Mesendoderm (in vitro differentiated cells): Measurements from ENCODE around the gene SYT1.
"Not testable (repeated sequence)": the region's sequence is repeated elsewhere in the genome, so short reads cannot be mapped to it uniquely, and the experiment has no call there.

ENCODE experiments used
- DNase-seq: peaks from one replicate; pipeline ENCODE4 v3.0.0; 2013
- H2AK5ac ChIP-seq: 2 replicates; pipeline ENCODE4 v1.6.1; 2013; ENCODE audit warnings: low read length, inconsistent platforms
- H2BK120ac ChIP-seq: 2 replicates; pipeline ENCODE4 v1.6.1; 2013; ENCODE audit warnings: low read depth, mild to moderate bottlenecking, low read length, moderate library complexity, mixed read lengths
- H2BK15ac ChIP-seq: replicated peaks from 2 replicates; pipeline ENCODE4 v1.6.1; 2013; ENCODE audit warnings: low read depth, mild to moderate bottlenecking, moderate library complexity
- H2BK5ac ChIP-seq: 2 replicates; pipeline ENCODE4 v1.6.1; 2013; ENCODE audit warnings: low read length, inconsistent platforms
- H3K18ac ChIP-seq: 2 replicates; pipeline ENCODE4 v1.6.1; 2013; ENCODE audit warnings: mild to moderate bottlenecking, low read length, mixed read lengths
- H3K23ac ChIP-seq: one replicate; pipeline ENCODE4 v1.6.1; 2013; ENCODE audit warnings: low read length
- H3K27ac ChIP-seq: 2 replicates; pipeline ENCODE4 v1.5.1; 2013; ENCODE audit warnings: low read depth, mild to moderate bottlenecking, inconsistent platforms, low read length, moderate library complexity
- H3K27me3 ChIP-seq: 2 replicates; pipeline ENCODE4 v1.6.1; 2013; ENCODE audit warnings: low read length, control low read depth, mild to moderate bottlenecking, inconsistent platforms; ENCODE audit not compliant: insufficient read depth, poor library complexity
- H3K36me3 ChIP-seq: 2 replicates; pipeline ENCODE4 v1.6.1; 2013; ENCODE audit warnings: low read length, inconsistent platforms; ENCODE audit not compliant: control insufficient read depth, insufficient read depth
- H3K4ac ChIP-seq: one replicate; pipeline ENCODE4 v1.6.1; 2013; ENCODE audit warnings: low read depth, mild to moderate bottlenecking, low read length, moderate library complexity
- H3K4me1 ChIP-seq: 2 replicates; pipeline ENCODE4 v1.6.1; 2013; ENCODE audit warnings: low read depth, low read length, inconsistent platforms; ENCODE audit not compliant: control insufficient read depth
- H3K4me2 ChIP-seq: 2 replicates; pipeline ENCODE4 v1.6.1; 2013; ENCODE audit warnings: low read length
- H3K4me3 ChIP-seq: 2 replicates; pipeline ENCODE4 v1.5.1; 2013; ENCODE audit warnings: mild to moderate bottlenecking, low read length
- H3K56ac ChIP-seq: one replicate; pipeline ENCODE4 v1.6.1; 2013; ENCODE audit warnings: low read length
- H3K79me1 ChIP-seq: 2 replicates; pipeline ENCODE4 v1.6.1; 2013; ENCODE audit warnings: low read length, inconsistent platforms
- H3K79me2 ChIP-seq: 2 replicates; pipeline ENCODE4 v1.6.1; 2013; ENCODE audit warnings: mild to moderate bottlenecking, low read length; ENCODE audit not compliant: control insufficient read depth, insufficient read depth
- H3K9ac ChIP-seq: 2 replicates; pipeline ENCODE4 v1.6.1; 2013; ENCODE audit warnings: low read length, inconsistent platforms
- H4K5ac ChIP-seq: one replicate; pipeline ENCODE4 v1.6.1; 2013; ENCODE audit warnings: low read length
- H4K8ac ChIP-seq: one replicate; pipeline ENCODE4 v1.6.1; 2013; ENCODE audit warnings: low read depth, mild to moderate bottlenecking, control low read depth, low read length, moderate library complexity
- WGBS: extraction: QIAGEN DNeasy Blood & Tissue Kit; methylation state at CpG from one replicate; pipeline ENCODE4 v1.1.7; 2013; ENCODE audit warnings: low lambda C conversion rate, missing lambda C conversion rate; ENCODE audit not compliant: insufficient coverage; ENCODE audit errors: extremely low coverage; 5-methylcytosine and 5-hydroxymethylcytosine counted together

SYT1 gene

GRCh38 chr12:79423560-79423959, 559.0 kb downstream of the SYT1 start:
- Histone ChIP-seq H2BK120ac (no peak overlapping the region), H3K4me1 (no peaks in the 10 kb centered on the region), H3K79me1 (no peaks in the 10 kb centered on the region), H3K18ac (no peak overlapping the region), H4K8ac (no peak overlapping the region), H3K36me3 (no peaks in the 10 kb centered on the region), H4K5ac (no peak overlapping the region), H3K4me2 (no peak overlapping the region), H3K23ac (no peak overlapping the region), H3K79me2 (no peaks in the 10 kb centered on the region), H3K56ac (no peak overlapping the region), H3K4ac (no peak overlapping the region), H2BK15ac (no peak overlapping the region), H3K27me3 (no peaks in the 10 kb centered on the region), H3K9ac (no peak overlapping the region), H2BK5ac (no peak overlapping the region), H2AK5ac (no peak overlapping the region), H3K27ac (no peak overlapping the region), H3K4me3 (no peak overlapping the region)
- no peak for DNase-seq
- WGBS: no CpG with 5 or more reads among the region's 3 CpGs

- Histone ChIP-seq H3K79me1 (no peaks in the 10 kb centered on the region), H2AK5ac (no peak overlapping the region), H4K8ac (no peak overlapping the region), H3K4me3 (no peak overlapping the region), H4K5ac (no peak overlapping the region), H3K79me2 (no peaks in the 10 kb centered on the region), H3K23ac (no peak overlapping the region), H2BK5ac (no peak overlapping the region), H3K36me3 (no peaks in the 10 kb centered on the region), H3K56ac (no peak overlapping the region), H3K27ac (no peak overlapping the region), H3K9ac (no peak overlapping the region), H3K4me1 (no peaks in the 10 kb centered on the region), H3K4me2 (no peak overlapping the region), H3K27me3 (no peaks in the 10 kb centered on the region), H3K18ac (no peak overlapping the region), H2BK120ac (no peak overlapping the region), H2BK15ac (peak overlapping the region; percentile 3), H3K4ac (no peak overlapping the region)
- DNase-seq: peak; percentile 79
- WGBS: no CpG with 5 or more reads among the region's 2 CpGs
Observed at GRCh38 chr12:79424109-79424721, 559.6 kb downstream of the SYT1 start.

- no peak overlapping the region for H3K4me2 ChIP-seq
- no peak overlapping the region for H4K5ac ChIP-seq
- H3K27me3 ChIP-seq: no peaks in the 10 kb centered on the region
- H3K9ac ChIP-seq: no peak overlapping the region
- no peak overlapping the region for H3K23ac ChIP-seq
- DNase-seq: peak; percentile 29
- H3K18ac ChIP-seq: no peak overlapping the region
- H2BK120ac ChIP-seq: no peak overlapping the region
- H3K4me1 ChIP-seq: no peaks in the 10 kb centered on the region
- H2BK15ac ChIP-seq: no peak overlapping the region
- H3K36me3 ChIP-seq: no peaks in the 10 kb centered on the region
- H3K27ac ChIP-seq: no peak overlapping the region
- no peak overlapping the region for H3K56ac ChIP-seq
- no peak overlapping the region for H3K4me3 ChIP-seq
- no peak overlapping the region for H4K8ac ChIP-seq
- H3K79me2 ChIP-seq: no peaks in the 10 kb centered on the region
- no peaks in the 10 kb centered on the region for H3K79me1 ChIP-seq
- H3K4ac ChIP-seq: no peak overlapping the region
- H2AK5ac ChIP-seq: no peak overlapping the region
- H2BK5ac ChIP-seq: no peak overlapping the region
Observed at GRCh38 chr12:79426121-79426520, 561.5 kb downstream of the SYT1 start.

- H3K56ac ChIP-seq, H3K9ac ChIP-seq, H2AK5ac ChIP-seq, H3K4me2 ChIP-seq, H4K8ac ChIP-seq, H4K5ac ChIP-seq, H3K79me1 ChIP-seq, H3K36me3 ChIP-seq, H3K4me1 ChIP-seq, H3K4me3 ChIP-seq, H3K4ac ChIP-seq, H3K27me3 ChIP-seq, H2BK15ac ChIP-seq, H2BK120ac ChIP-seq, H3K23ac ChIP-seq, H3K27ac ChIP-seq, H3K79me2 ChIP-seq, H3K18ac ChIP-seq, H2BK5ac ChIP-seq: not testable (repeated sequence)
- DNase-seq: peak; percentile 50
- WGBS: no CpG with 5 or more reads among the region's 3 CpGs
Observed at GRCh38 chr12:79426744-79427143, 562.2 kb downstream of the SYT1 start.

- H3K56ac ChIP-seq: no peak overlapping the region
- H3K18ac ChIP-seq: no peak overlapping the region
- H3K79me1 ChIP-seq: no peaks in the 10 kb centered on the region
- H3K36me3 ChIP-seq: no peaks in the 10 kb centered on the region
- H3K27ac ChIP-seq: no peak overlapping the region
- H3K27me3 ChIP-seq: no peaks in the 10 kb centered on the region
- no peaks in the 10 kb centered on the region for H3K79me2 ChIP-seq
- no peak overlapping the region for H2BK15ac ChIP-seq
- DNase-seq: no peak
- no peak overlapping the region for H4K5ac ChIP-seq
- no peak overlapping the region for H3K9ac ChIP-seq
- H2AK5ac ChIP-seq: no peak overlapping the region
- H3K4me2 ChIP-seq: no peak overlapping the region
- no peak overlapping the region for H3K23ac ChIP-seq
- H2BK5ac ChIP-seq: no peak overlapping the region
- H2BK120ac ChIP-seq: no peak overlapping the region
- H3K4ac ChIP-seq: no peak overlapping the region
- WGBS: no CpG with 5 or more reads among the region's 3 CpGs
- no peak overlapping the region for H3K4me3 ChIP-seq
- no peak overlapping the region for H4K8ac ChIP-seq
- no peaks in the 10 kb centered on the region for H3K4me1 ChIP-seq
Observed at GRCh38 chr12:79433465-79434072, 569.0 kb downstream of the SYT1 start.

- Histone ChIP-seq H3K27ac (no peak overlapping the region), H3K4ac (no peak overlapping the region), H4K5ac (no peak overlapping the region), H3K56ac (no peak overlapping the region), H3K18ac (no peak overlapping the region), H2AK5ac (no peak overlapping the region), H2BK15ac (no peak overlapping the region), H3K27me3 (no peaks in the 10 kb centered on the region), H3K4me2 (no peak overlapping the region), H3K23ac (no peak overlapping the region), H3K4me3 (no peak overlapping the region), H3K4me1 (no peaks in the 10 kb centered on the region), H2BK5ac (no peak overlapping the region), H4K8ac (no peak overlapping the region), H3K79me1 (no peaks in the 10 kb centered on the region), H3K79me2 (no peaks in the 10 kb centered on the region), H3K9ac (no peak overlapping the region), H3K36me3 (no peaks in the 10 kb centered on the region), H2BK120ac (no peak overlapping the region)
- no peak for DNase-seq
- WGBS: no CpG with 5 or more reads among the region's 1 CpG
Observed at GRCh38 chr12:79434561-79434960, 570.0 kb downstream of the SYT1 start.
